Effector memory CD4-positive, alpha-beta T cell (primary cell): Measurements from ENCODE around the gene COX20.

Experiments
- DNase-seq, 3 donors: peaks; one replicate each; pipeline ENCODE4 v3.0.0-alpha.2; 2020
- H3K27ac ChIP-seq: 2 replicates; pipeline ENCODE4 v1.7.0; 2013; ENCODE audit warnings: mild to moderate bottlenecking, low read length, moderate library complexity; ENCODE audit not compliant: insufficient read depth, poor library complexity, severe bottlenecking
- H3K27me3 ChIP-seq: replicated peaks from 2 replicates; pipeline ENCODE4 v1.7.0; 2013; ENCODE audit warnings: mild to moderate bottlenecking, low read length; ENCODE audit not compliant: insufficient read depth, control insufficient read depth, poor library complexity, severe bottlenecking
- H3K36me3 ChIP-seq: 2 replicates; pipeline ENCODE4 v1.7.0; 2013; ENCODE audit warnings: mild to moderate bottlenecking, low read length, moderate library complexity; ENCODE audit not compliant: control insufficient read depth, insufficient read depth
- H3K4me1 ChIP-seq: 2 replicates; pipeline ENCODE4 v1.7.0; 2013; ENCODE audit warnings: low read length, mild to moderate bottlenecking; ENCODE audit not compliant: control insufficient read depth, insufficient read depth, poor library complexity, severe bottlenecking
- H3K4me3 ChIP-seq: 2 replicates; pipeline ENCODE4 v1.7.0; 2013; ENCODE audit warnings: low read length, low read depth, mild to moderate bottlenecking; ENCODE audit not compliant: insufficient read depth, poor library complexity, severe bottlenecking
- H3K9me3 ChIP-seq: 2 replicates; pipeline ENCODE4 v1.7.0; 2013; ENCODE audit warnings: mild to moderate bottlenecking, low read length, moderate library complexity; ENCODE audit not compliant: control insufficient read depth

Gene COX20

GRCh38 chr1:244800821-244801220, 34.6 kb upstream of the COX20 start:
- Histone ChIP-seq H3K4me1 (no peaks in the 10 kb centered on the region), H3K27me3 (no peaks in the 10 kb centered on the region), H3K27ac (no peak overlapping the region), H3K9me3 (no peaks in the 10 kb centered on the region), H3K4me3 (no peak overlapping the region), H3K36me3 (no peaks in the 10 kb centered on the region)
- DNase-seq: no peak

GRCh38 chr1:244801246-244801645, 34.2 kb upstream of the COX20 start:
- DNase-seq: peak; percentile 21 to 27 (median 25)
- Histone ChIP-seq H3K4me3 (no peak overlapping the region), H3K4me1 (no peaks in the 10 kb centered on the region), H3K27ac (no peak overlapping the region), H3K36me3 (no peaks in the 10 kb centered on the region), H3K9me3 (no peaks in the 10 kb centered on the region), H3K27me3 (no peaks in the 10 kb centered on the region)

GRCh38 chr1:244802041-244802440, 33.4 kb upstream of the COX20 start:
- Histone ChIP-seq H3K9me3 (no peaks in the 10 kb centered on the region), H3K4me3 (no peak overlapping the region), H3K27me3 (no peaks in the 10 kb centered on the region), H3K27ac (no peak overlapping the region), H3K4me1 (no peaks in the 10 kb centered on the region), H3K36me3 (no peaks in the 10 kb centered on the region)
- DNase-seq: no peak

- no peaks in the 10 kb centered on the region for H3K36me3 ChIP-seq
- no peaks in the 10 kb centered on the region for H3K4me1 ChIP-seq
- no peak overlapping the region for H3K27ac ChIP-seq
- no peak for DNase-seq
- H3K4me3 ChIP-seq: no peak overlapping the region
- no peaks in the 10 kb centered on the region for H3K9me3 ChIP-seq
- no peaks in the 10 kb centered on the region for H3K27me3 ChIP-seq
Observed at GRCh38 chr1:244802556-244803239, 32.8 kb upstream of the COX20 start.

- Histone ChIP-seq H3K27me3 (no peaks in the 10 kb centered on the region), H3K4me1 (no peaks in the 10 kb centered on the region), H3K4me3 (no peak overlapping the region), H3K27ac (no peak overlapping the region), H3K9me3 (no peaks in the 10 kb centered on the region), H3K36me3 (no peaks in the 10 kb centered on the region)
- no peak for DNase-seq
Observed at GRCh38 chr1:244804841-244805240, 30.6 kb upstream of the COX20 start.

- no peaks in the 10 kb centered on the region for H3K4me1 ChIP-seq
- H3K9me3 ChIP-seq: no peaks in the 10 kb centered on the region
- H3K36me3 ChIP-seq: no peaks in the 10 kb centered on the region
Observed at GRCh38 chr1:244807138-244807537, 28.3 kb upstream of the COX20 start.

GRCh38 chr1:244810221-244810620, 25.2 kb upstream of the COX20 start:
- no peaks in the 10 kb centered on the region for H3K27me3 ChIP-seq
- no peaks in the 10 kb centered on the region for H3K4me1 ChIP-seq
- no peak for DNase-seq
- no peaks in the 10 kb centered on the region for H3K36me3 ChIP-seq
- H3K9me3 ChIP-seq: no peaks in the 10 kb centered on the region
- no peak overlapping the region for H3K27ac ChIP-seq
- H3K4me3 ChIP-seq: no peak overlapping the region

More at GRCh38 chr1:244807138-244807537, 28.3 kb upstream of the COX20 start:
- DNase-seq: no peak
- Histone ChIP-seq H3K4me3 (no peak overlapping the region), H3K27ac (no peak overlapping the region), H3K27me3 (no peaks in the 10 kb centered on the region)

GRCh38 chr1:244813327-244813726, 22.1 kb upstream of the COX20 start:
- Histone ChIP-seq H3K27ac (no peak overlapping the region), H3K27me3 (no peaks in the 10 kb centered on the region), H3K36me3 (no peaks in the 10 kb centered on the region), H3K4me1 (no peaks in the 10 kb centered on the region), H3K4me3 (no peak overlapping the region), H3K9me3 (no peaks in the 10 kb centered on the region)
- no peak for DNase-seq

- no peak for DNase-seq
- Histone ChIP-seq H3K27ac (no peak overlapping the region), H3K4me1 (no peaks in the 10 kb centered on the region), H3K4me3 (no peak overlapping the region), H3K27me3 (peaks cover 4% of the 10 kb centered on the region), H3K36me3 (no peaks in the 10 kb centered on the region), H3K9me3 (no peaks in the 10 kb centered on the region)
Observed at GRCh38 chr1:244815600-244816099, 19.8 kb upstream of the COX20 start.

GRCh38 chr1:244817415-244817894, 18.0 kb upstream of the COX20 start:
- no peaks in the 10 kb centered on the region for H3K36me3 ChIP-seq
- DNase-seq: no peak
- H3K27me3 ChIP-seq: peaks cover 4% of the 10 kb centered on the region
- no peaks in the 10 kb centered on the region for H3K9me3 ChIP-seq
- H3K4me3 ChIP-seq: no peak overlapping the region
- no peaks in the 10 kb centered on the region for H3K4me1 ChIP-seq
- H3K27ac ChIP-seq: no peak overlapping the region
